Left ventricle myocardium inferior (tissue), 1 donor: Measurements from ENCODE around the gene ZNF524. TPM values are rescaled to one million over a fixed set of nuclear protein-coding genes. Genes with fewer than 3 reads are reported as not detected.
A peak's percentile ranks its signal among the peaks of the same experiment; 100 is the strongest.

Experiments
- DNase-seq: peaks from one replicate; pipeline ENCODE4 v3.0.0-alpha.2; 2020
- H3K27ac ChIP-seq: fragments of 200-600 bp; replicated peaks from 2 replicates; pipeline ENCODE4 v1.8.0; 2021
- H3K27me3 ChIP-seq: fragments of 200-600 bp; 2 replicates; pipeline ENCODE4 v1.8.0; 2021; ENCODE audit warnings: low read depth
- H3K36me3 ChIP-seq: fragments of 200-600 bp; 2 replicates; pipeline ENCODE4 v1.8.0; 2021
- H3K4me1 ChIP-seq: fragments of 200-600 bp; 2 replicates; pipeline ENCODE4 v1.8.0; 2021
- H3K4me3 ChIP-seq: fragments of 200-600 bp; 2 replicates; pipeline ENCODE4 v1.8.0; 2021; ENCODE audit warnings: mild to moderate bottlenecking, moderate library complexity
- H3K9me3 ChIP-seq: fragments of 200-600 bp; replicated peaks from 2 replicates; pipeline ENCODE4 v1.8.0; 2021
- CTCF ChIP-seq: fragments of 200-600 bp; IDR thresholded peaks from 2 replicates; pipeline ENCODE4 v1.8.0; 2021; ENCODE audit warnings: antibody characterized with exemption, mild to moderate bottlenecking, borderline replicate concordance
- intact Hi-C: fragments of 100-400 bp; cut with micrococcal nuclease; formaldehyde crosslinking; loops from one replicate; pipeline ENCODE4 v1.11.0; 2022
- total RNA-seq: library from RNA; stranded (reverse); fragmentation: NEBNext Ultra II Directional; extraction: Animal tissue kit (Norgen Biotek cat#: 25700); gene quantifications from one replicate; pipeline ENCODE4 v1.2.1, GENCODE V29; 2021
- donor health status: DM: no; HTN: yes; CAD: no; lungs with severe emphysema.

ZNF524 gene
- total RNA-seq, 1 donor from 2014 or later: 15.6 TPM

- no peak for DNase-seq
- intact Hi-C loops: no loop called here
- no peak for TF ChIP-seq CTCF
- Histone ChIP-seq H3K27me3 (no peaks in the 10 kb centered on the region), H3K4me1 (peaks cover 20% of the 10 kb centered on the region), H3K27ac (peak overlapping the region; percentile 95), H3K36me3 (peaks cover 10% of the 10 kb centered on the region), H3K4me3 (peak overlapping the region; percentile 69), H3K9me3 (no peaks in the 10 kb centered on the region)
Observed at GRCh38 chr19:55623561-55623960, 23.5 kb downstream of the ZNF524 start.

- peak within 1 kb of the TSS; percentile 95 for H3K27ac ChIP-seq
- H3K9me3 ChIP-seq: no peaks in the 10 kb centered on the region
- H3K4me1 ChIP-seq: peaks cover 20% of the 10 kb centered on the region
- DNase-seq: peak; percentile 92
- intact Hi-C loops: no loop called here
- peaks cover 10% of the 10 kb centered on the region for H3K36me3 ChIP-seq
- no peak for TF ChIP-seq CTCF
- H3K4me3 ChIP-seq: peak within 1 kb of the TSS; percentile 69
- no peaks in the 10 kb centered on the region for H3K27me3 ChIP-seq
Observed at GRCh38 chr19:55624109-55625003, 24.3 kb downstream of the ZNF524 start, which contains the start of gene ZNF784. ZNF784 (minus strand) TSS chr19:55624566; CDS start chr19:55624561, 5 bp downstream.

GRCh38 chr19:55625004-55625326, 24.9 kb downstream of the ZNF524 start:
- Histone ChIP-seq H3K27me3 (no peaks in the 10 kb centered on the region), H3K4me1 (peaks cover 20% of the 10 kb centered on the region), H3K27ac (peak overlapping the region; percentile 95), H3K4me3 (peak overlapping the region; percentile 69), H3K9me3 (no peaks in the 10 kb centered on the region), H3K36me3 (peaks cover 10% of the 10 kb centered on the region)
- TF ChIP-seq CTCF: no peak
- DNase-seq: no peak
- intact Hi-C loops: no loop called here

GRCh38 chr19:55626350-55626749, 26.3 kb downstream of the ZNF524 start:
- intact Hi-C loops: no loop called here
- DNase-seq: no peak
- H3K4me1 ChIP-seq: peaks cover 20% of the 10 kb centered on the region
- no peak for TF ChIP-seq CTCF
- H3K9me3 ChIP-seq: no peaks in the 10 kb centered on the region
- no peaks in the 10 kb centered on the region for H3K27me3 ChIP-seq
- H3K4me3 ChIP-seq: no peak overlapping the region
- H3K27ac ChIP-seq: no peak overlapping the region
- H3K36me3 ChIP-seq: peaks cover 10% of the 10 kb centered on the region

GRCh38 chr19:55632463-55632834, 32.4 kb downstream of the ZNF524 start:
- peak; percentile 88 for TF ChIP-seq CTCF
- Histone ChIP-seq H3K27me3 (no peaks in the 10 kb centered on the region), H3K36me3 (no peaks in the 10 kb centered on the region), H3K9me3 (no peaks in the 10 kb centered on the region), H3K27ac (peak overlapping the region; percentile 44), H3K4me1 (peaks cover 38% of the 10 kb centered on the region), H3K4me3 (no peak overlapping the region)
- DNase-seq: peak; percentile 44
- intact Hi-C loops: no loop called here
